ENCODE measurements around the gene ANKRD11.
"Not testable (repeated sequence)": the region's sequence is repeated elsewhere in the genome, so short reads cannot be mapped to it uniquely, and the experiment has no call there.

The ANKRD11 gene

DNA sequence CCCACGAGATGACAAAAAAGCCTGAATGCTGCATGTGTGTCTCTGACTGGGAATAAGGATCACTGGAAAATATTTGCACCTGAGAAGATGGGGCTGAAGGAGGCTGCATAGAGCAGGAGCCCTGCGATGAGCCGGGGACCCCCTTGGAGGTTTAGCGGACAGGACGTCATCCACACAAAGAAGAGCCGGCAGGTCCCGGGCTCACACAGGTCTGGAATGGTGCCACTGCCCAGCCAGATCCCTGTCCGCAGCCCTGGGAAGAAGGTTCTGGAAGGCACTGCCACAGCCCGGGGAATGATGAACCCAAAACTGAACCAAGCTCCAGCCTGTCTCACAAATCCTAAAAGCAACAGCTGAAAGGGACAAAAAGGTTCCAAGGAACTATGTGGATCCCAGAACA, 101.8 kb downstream of the ANKRD11 start:
- in situ Hi-C loops (cut with MboI; ENCODE audit: low sequenced_read_pairs) = no loop called here

- in situ Hi-C loops (cut with MboI; ENCODE audit: low sequenced_read_pairs) = no loop called here
Measured at GRCh38 chr16:89386306-89387185, 103.8 kb downstream of the ANKRD11 start.

GRCh38 chr16:89385712-89386111, 104.6 kb downstream of the ANKRD11 start:
- in situ Hi-C loops (cut with MboI; ENCODE audit: low sequenced_read_pairs) = no loop called here

GRCh38 chr16:89384282-89384681, 106.1 kb downstream of the ANKRD11 start:
- in situ Hi-C loops (cut with MboI; ENCODE audit: low sequenced_read_pairs) = no loop called here

GRCh38 chr16:89383095-89384003, 107.0 kb downstream of the ANKRD11 start:
- in situ Hi-C loops (cut with MboI; ENCODE audit: low sequenced_read_pairs) = no loop called here

- in situ Hi-C loops (cut with MboI; ENCODE audit: low sequenced_read_pairs) = not testable (repeated sequence)
Measured at GRCh38 chr16:89382555-89382954, 107.8 kb downstream of the ANKRD11 start.

DNA sequence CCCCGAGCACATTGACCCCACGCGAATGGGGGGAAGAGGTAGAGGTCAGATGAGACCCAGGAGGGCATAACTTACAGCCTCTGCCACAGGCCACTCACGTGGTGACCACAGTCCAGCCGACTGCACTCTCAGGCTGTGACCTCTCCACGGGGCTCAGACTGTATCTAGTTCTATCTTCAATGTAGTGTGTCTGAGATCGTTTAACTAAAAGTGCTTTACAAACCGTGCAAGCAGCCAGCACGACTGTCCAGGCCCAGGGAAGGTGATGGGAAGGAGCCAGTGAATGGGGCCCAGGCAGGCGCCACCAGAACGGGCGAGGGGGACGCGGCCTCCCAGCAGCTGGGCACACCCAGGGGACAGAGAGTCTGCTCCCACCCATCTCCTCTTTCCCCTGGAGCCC, 108.6 kb downstream of the ANKRD11 start:
- in situ Hi-C loops (cut with MboI; ENCODE audit: low sequenced_read_pairs) = no loop called here

- in situ Hi-C loops (cut with MboI; ENCODE audit: low sequenced_read_pairs) = no loop called here
Measured at GRCh38 chr16:89380681-89381080, 109.7 kb downstream of the ANKRD11 start.

DNA sequence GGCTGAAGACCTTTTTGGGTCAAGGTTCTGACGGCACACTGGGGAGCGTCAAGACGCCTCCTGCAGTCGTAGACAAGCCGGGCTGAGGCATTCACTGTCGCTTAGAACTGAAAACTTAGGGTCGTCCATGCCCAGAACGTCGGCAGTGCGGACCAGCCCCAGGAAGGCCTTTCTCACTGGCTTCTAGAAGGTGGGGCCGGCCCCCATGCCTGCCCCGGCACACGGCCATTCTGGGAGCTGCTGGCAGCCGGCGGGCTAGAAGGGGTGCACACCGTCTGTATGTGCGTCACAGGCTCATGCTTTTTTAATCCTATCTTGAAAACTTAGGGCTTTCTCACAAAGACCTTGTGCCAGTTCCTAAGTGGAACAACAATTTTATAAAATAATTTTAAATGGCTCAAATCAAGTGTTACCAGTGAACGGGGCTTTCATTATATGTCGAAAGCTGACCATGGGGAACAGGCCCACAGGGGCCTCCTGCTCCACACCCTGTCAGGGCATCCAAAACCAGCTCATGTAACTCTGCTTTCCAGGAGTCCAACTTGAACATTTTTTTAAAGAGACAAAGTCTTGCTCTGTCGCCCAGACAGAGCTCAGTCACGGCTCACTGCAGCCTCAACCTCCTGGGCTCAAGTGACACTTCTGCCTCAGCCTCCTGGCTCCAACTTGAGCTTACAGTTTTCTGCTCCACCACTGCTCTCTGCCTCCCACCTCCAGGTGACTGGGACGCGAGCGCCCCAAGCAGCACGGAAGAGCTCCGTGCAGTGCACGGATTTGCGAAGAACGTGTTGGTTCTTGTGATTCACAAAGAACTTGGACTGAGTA, 111.2 kb downstream of the ANKRD11 start:
- in situ Hi-C loops (cut with MboI; ENCODE audit: low sequenced_read_pairs) = no loop called here

GRCh38 chr16:89377453-89377848, 112.9 kb downstream of the ANKRD11 start:
- in situ Hi-C loops (cut with MboI; ENCODE audit: low sequenced_read_pairs) = no loop called here

GRCh38 chr16:89376812-89377452, 113.4 kb downstream of the ANKRD11 start:
- in situ Hi-C loops (cut with MboI; ENCODE audit: low sequenced_read_pairs) = no loop called here

- in situ Hi-C loops (cut with MboI; ENCODE audit: low sequenced_read_pairs) = no loop called here
Measured at GRCh38 chr16:89375686-89376085, 114.7 kb downstream of the ANKRD11 start.

GRCh38 chr16:89375021-89375420, 115.3 kb downstream of the ANKRD11 start:
- in situ Hi-C loops (cut with MboI; ENCODE audit: low sequenced_read_pairs) = no loop called here

DNA sequence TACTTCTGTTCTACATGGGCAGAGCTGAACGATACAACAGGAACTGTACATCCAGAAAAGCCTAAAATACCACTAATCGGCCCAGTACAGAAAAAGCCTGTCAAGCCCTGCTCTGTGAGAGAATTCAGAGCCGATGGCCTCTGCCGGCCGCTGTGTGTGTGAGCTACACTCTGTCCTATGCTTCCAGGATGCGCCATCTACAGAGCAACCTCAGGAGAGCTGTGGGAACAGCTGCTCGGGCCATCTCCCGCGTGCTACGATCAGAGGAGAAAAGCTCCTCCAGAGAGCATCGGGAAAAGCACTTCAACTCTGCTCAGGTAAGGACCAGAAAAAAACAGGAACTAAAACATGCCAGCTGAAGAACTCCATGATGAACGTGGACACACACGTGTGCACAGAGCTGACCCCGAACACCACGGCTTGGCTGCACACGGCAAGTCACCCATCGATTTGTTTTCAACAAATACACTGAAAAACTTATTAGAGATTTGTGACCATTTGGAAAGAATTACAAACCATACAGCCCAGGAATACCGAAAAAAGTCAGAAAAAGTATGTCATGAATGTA, 115.9 kb downstream of the ANKRD11 start:
- in situ Hi-C loops (cut with MboI; ENCODE audit: low sequenced_read_pairs) = no loop called here

- in situ Hi-C loops (cut with MboI; ENCODE audit: low sequenced_read_pairs) = no loop called here
Measured at GRCh38 chr16:89373355-89374110, 116.8 kb downstream of the ANKRD11 start.

- in situ Hi-C loops (cut with MboI; ENCODE audit: low sequenced_read_pairs) = no loop called here
Measured at GRCh38 chr16:89371968-89372634, 118.3 kb downstream of the ANKRD11 start.

- in situ Hi-C loops (cut with MboI; ENCODE audit: low sequenced_read_pairs) = no loop called here
Measured at GRCh38 chr16:89371386-89371785, 119.0 kb downstream of the ANKRD11 start.

GRCh38 chr16:89370601-89371000, 119.8 kb downstream of the ANKRD11 start:
- in situ Hi-C loops (cut with MboI; ENCODE audit: low sequenced_read_pairs) = no loop called here

DNA sequence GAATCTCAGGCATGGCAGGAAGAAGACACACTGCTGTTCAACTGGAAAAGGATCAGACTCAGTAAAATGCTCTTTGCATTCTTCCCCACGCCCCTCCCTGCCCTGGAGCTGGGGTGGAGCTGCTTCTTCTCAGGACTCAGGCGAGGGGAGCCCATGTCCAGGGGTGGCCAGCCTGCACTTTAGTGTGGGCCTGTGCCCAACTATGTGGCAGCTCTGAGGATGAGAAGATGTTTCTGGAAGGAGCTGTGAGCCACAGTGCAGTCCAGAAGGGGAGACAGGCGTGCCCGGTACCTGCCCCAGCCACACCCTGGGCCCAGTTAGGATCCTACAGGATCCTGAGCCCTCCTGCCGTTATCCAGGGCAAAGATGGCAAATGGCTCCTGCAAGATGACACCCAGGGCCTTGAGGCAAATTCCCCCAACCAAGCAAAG, 120.3 kb downstream of the ANKRD11 start:
- in situ Hi-C loops (cut with MboI; ENCODE audit: low sequenced_read_pairs) = no loop called here

Measured in HL-60/S4 treated with phorbol 12-myristate 13-acetate at 8.2 ng/mL for 4 days and 3 days (cell line).